A204.1 (cell line): ENCODE measurements around the gene PLS3.
"Not testable (repeated sequence)": the region's sequence is repeated elsewhere in the genome, so short reads cannot be mapped to it uniquely, and the experiment has no call there.

ENCODE experiments used
- FAIRE-seq: peaks from 2 replicates; lab custom pipeline; 2012; peaks lifted over from hg19 to GRCh38; lab: Jason Lieb, UNC

Gene PLS3, protein sequence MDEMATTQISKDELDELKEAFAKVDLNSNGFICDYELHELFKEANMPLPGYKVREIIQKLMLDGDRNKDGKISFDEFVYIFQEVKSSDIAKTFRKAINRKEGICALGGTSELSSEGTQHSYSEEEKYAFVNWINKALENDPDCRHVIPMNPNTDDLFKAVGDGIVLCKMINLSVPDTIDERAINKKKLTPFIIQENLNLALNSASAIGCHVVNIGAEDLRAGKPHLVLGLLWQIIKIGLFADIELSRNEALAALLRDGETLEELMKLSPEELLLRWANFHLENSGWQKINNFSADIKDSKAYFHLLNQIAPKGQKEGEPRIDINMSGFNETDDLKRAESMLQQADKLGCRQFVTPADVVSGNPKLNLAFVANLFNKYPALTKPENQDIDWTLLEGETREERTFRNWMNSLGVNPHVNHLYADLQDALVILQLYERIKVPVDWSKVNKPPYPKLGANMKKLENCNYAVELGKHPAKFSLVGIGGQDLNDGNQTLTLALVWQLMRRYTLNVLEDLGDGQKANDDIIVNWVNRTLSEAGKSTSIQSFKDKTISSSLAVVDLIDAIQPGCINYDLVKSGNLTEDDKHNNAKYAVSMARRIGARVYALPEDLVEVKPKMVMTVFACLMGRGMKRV

DNA sequence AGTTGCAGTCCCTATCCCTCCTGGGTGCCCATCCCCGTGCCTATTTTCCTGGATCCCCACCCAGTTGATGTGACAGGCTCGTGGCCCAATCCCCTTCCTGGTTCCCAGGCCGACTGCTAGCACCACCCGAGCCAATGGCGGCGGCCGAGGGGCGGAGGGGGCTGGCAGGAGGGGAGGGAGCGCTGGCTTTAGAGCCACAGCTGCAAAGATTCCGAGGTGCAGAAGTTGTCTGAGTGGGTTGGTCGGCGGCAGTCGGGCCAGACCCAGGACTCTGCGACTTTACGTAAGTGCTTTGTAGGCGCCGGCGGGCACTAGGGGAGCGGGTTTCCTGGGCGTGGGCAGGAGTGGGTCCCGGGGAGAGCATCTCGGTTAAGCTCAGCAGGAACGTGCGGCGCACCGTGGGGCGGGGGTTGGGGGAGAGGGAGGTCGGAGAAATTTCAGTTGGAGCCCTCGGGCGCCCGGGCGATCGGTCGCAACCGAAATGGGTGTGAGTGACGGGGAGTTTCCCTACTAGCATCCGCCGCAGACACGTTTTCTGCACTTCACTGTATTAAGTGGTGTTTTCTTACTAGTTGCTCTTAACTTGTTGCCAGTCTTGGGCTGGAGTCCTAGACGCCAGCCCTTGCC is at the start of gene PLS3:
PLS3 (plus strand) TSS at position 197 of the 627 bp plus-strand sequence. CDS start 49,077 bp downstream, outside the sequence.
- no peak for FAIRE-seq

DNA sequence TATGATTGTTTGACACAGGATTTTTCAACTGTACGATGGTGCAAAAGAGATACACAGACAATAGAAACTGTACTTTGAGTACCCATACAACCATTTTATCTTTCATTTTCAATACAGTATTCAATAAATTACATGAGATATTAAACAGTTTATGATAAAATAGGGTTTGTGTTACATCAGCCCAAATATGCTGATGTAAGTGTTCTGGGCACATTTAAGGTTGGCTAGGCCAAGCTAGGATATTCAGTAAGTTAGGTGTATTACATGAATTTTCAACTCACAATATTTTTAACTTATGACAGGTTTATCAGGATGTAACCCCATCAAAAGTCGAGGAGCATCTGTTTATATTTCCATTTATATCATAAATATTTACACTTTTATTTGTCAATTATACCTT is 42.9 kb upstream of the PLS3 start:
- no peak for FAIRE-seq

DNA sequence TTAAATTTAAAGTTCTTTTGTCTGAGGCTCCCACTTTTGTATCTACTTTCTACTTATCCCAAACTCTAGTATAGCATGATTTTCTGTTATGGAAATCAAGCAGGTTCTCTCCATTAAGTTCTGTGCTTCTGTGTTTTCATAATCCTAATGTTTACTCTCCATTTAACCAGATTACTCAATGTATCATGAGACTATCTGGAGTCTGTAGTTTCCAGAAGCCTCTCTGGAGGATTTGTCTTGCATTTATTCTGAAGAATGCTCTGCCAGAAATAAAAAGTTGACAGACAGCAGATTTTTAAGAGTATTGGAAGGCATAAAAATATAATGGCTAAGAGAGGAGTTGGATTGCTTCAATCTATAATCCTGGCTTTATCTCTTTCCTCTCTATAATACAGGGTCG is 39.2 kb upstream of the PLS3 start:
- FAIRE-seq, result no peak

DNA sequence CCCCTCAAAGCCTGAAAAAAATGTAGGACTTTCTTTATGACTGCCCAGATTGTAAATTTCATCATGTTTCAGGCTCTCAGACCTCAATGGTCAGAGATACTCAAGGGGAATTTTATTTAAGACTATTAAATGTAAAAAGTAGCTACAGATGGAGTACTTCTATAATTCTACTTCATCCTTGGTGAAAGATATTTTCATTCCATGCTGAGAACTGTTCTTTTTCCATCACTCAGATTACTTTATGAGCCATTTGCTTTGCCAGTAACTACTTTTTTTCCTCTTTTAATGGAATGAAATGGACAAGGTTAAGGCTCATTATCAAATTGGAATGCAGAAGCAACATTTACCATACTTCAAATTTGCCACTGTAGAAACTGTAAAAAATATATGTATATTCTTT is 38.0 kb upstream of the PLS3 start:
- FAIRE-seq, result no peak

DNA sequence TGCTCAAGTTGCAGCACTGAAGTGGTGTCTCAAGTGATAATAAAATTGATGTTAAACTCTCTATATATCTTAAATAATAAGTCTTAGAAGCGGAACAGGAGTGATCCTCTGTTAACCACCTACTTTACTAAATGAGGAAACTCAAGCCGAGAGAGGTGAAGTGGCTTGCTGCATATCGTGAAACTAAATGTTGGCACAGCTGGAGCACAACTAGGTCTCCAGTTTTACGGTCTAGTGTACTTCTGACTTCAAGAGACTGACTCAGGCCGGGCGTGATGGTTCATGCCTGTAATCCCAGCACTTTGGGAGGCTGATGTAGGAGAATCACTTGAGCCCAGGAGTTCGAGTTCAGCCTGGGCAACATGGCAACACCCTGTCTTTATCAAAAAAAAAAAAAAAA is 35.5 kb upstream of the PLS3 start:
- FAIRE-seq, result no peak

DNA sequence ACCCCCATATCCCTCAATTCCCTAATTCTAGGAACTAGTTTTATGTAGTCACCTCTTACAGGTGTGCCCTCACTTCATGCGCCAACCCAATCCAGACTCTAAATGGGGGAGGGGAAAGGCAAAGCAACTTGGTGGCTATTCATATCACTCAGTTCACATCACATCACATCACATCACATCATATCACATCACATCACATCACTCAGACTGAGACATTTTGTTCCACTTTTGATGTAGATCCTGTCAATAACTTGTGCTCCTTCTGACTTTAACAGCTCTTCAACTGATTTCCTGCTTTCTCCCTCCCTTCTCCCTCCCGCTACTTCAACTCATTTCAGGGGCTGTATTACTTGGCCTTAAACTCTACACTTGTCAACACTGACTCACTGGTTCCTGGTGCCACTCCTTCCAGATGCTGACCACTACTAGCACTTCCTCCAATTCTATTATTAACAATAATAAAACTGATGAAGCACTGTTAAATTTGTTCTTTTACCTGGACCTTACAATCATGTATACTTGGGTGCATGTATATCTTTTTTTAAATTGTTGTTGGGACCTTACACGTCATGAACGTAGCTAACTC is 29.1 kb upstream of the PLS3 start:
- no peak for FAIRE-seq

DNA sequence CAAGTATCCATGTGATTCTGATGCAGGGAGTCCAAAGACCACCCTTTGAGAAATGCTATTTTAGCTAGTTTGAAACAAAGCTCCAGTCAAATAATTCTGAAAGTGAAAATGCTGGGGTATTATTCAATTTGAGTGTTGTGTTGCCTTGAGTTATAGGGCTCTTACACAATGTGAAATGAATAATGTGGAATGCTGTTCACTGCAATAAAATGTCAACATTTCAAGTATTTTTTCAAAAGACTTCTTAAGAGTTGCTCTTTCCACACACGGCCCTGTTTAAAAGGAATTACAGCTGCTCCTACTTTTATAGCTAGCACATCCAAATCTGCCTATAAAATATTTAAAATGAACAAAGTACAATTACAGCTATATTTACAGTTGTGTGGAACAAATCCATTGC is 27.5 kb upstream of the PLS3 start:
- no peak for FAIRE-seq

DNA sequence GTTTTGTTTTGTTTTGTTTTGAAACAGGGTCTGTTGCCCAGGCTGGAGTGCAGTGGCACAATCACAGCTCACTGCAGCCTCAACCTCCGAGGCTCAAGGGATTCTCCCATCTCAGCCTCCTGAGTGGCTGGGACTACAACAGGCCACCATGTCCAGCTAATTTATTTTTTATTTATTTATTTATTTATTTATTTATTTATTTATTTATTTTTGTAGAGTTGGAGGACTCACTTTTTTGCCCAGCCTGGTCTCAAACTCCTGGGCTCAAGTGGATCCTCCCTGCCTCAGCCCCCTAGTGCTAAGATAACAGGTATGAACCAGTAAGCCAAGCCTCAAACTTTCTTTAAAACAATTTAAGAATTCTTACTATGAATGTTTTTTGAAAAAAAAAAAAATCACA is 26.6 kb upstream of the PLS3 start:
- no peak for FAIRE-seq

DNA sequence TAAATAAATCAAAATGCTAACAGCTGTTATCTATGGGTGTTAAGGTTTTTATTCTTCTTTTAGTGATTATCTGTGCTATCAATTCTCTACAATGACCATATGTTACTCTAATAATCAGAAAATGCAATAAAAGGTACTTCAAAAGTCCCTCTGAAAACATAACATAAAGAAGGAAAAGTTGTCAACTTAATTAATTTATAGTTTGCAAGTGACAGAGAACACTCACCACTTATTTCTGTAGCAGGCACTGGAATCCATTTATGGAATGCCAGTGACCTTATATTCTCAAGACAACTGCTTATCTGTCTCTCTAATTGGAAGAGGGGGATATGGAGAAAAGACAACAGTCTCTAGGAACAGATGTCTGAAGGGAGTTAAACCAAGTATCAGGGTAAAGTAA is 25.6 kb upstream of the PLS3 start:
- FAIRE-seq, result no peak

DNA sequence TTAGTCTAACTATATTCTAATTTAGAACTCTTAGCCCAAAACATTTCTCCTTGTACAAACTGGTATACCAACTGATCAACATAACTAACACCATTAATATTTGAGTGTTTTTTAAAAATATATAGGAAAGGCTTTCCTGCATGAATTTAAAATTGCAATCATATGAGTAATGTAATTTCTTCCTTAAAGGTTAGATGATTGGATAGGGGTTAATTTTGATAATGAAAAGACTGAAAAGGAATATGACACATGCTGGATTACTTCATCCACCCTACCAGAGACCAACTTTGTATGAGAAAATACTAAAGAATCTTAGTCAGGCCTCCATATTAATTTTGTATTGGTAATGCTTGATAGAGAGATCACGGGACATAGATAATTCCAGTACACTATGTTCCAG is 25.1 kb upstream of the PLS3 start:
- no peak for FAIRE-seq

DNA sequence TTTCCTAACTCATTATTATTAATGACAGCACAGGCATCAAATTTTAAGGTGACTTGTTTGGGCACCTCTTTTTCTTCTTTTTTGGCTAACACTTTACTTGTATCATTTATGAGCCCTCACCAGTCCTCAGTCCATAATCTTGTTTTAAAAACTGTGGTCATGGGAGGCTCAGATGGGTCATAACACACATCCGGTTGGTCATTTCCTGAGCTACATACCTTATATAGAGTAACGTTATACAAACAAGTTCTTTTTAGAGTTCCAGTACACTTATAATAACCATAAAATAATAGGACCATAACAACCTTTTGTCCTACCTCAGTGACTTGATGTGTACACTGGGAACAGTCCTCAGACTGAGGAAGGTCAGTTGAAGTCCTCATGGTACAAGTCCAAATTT is 21.1 kb upstream of the PLS3 start:
- FAIRE-seq, result no peak

DNA sequence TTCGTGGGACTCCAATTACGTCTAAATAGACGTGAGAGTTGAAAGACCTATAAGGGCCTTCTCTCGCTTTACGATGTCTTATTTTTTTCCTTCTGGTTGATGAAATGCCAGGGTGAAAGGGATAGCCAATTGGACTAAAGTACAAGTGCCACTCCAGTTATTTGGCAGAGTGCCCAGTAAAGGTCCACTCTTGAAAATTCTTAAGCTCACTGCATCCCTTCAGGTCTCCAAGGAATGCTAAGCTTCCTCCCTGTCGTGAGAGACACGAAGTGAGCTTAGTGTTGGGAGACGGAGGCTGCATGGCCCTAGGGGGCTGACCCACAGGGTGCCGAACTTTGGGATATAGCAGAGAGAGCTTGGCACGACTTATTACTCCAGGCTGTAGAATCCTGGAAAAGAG is 19.9 kb upstream of the PLS3 start:
- not testable (repeated sequence) for FAIRE-seq

DNA sequence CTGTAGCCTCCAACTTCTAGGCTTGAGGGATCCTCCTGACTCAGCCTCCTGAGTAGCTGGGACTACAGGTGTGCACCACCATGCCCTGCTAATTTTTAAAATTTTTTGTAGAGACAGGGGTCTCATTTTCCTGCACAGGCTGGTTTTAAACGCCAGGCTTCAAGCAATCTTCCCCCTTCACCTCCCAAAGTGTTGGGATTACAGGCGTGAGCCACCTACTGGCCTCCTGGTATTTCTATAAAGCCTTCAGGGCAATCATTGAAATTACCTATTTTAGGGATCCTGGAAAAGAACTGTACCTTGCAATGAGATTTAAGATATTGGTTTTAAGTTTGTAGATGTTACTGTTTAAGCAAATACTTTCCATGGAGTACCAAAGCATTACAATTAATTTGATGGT is 13.5 kb upstream of the PLS3 start:
- no peak for FAIRE-seq

DNA sequence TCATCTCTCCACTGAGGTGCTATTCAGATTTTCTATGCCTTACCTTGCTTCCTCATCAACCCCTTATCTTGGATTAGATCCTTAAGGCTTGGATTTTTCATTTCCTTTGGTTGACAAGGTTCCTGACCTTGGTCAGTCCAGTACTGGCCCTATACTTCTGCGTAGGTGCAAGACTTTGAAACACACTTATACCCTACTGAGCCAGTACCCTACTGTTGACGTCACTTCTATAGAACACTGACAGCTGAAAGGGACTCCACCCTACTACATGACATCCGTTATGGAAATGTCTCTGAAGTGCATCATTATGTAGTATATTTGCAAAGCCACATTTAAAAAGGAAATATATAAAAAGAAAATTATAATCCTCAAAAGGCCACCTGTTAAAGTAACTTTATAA is 12.0 kb upstream of the PLS3 start:
- no peak for FAIRE-seq

DNA sequence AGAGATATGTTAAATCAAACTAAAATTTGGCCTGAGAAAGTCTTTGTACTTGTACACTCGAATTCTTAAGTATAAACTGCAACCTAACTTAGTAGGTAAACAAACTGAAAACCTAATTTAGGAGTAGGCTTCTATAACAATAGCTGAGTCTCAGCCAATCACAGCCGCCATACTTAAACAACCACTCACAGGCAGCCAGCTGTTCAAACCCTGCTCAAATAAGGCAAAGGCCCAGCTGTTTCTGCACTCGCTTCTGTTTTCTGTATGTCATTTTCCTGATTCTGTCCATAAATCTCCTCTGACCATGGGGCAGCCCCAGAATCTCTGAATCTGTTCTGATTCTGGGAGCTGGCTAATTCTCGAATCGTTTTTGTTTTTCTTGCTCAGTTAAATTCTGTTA is 7.8 kb upstream of the PLS3 start:
- no peak for FAIRE-seq

DNA sequence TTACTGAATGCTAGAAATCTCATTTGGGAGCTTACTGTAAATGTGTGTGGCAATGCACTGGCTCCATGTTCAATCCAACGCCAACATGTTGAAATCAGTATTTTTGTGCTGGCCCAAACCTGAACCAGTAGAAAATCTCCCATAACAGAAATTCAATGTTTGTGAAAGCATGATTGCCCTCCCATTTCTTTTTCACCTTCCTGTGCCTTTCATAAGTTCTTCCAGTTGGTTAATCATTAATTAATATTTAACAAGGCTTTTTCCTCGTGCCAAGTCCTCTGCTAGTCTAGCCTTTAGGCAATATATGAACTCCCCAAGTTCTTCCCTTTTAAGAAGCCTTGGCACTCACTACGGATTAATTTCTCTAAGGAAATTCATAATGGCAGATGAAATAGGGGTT is 1.3 kb upstream of the PLS3 start:
- no peak for FAIRE-seq

DNA sequence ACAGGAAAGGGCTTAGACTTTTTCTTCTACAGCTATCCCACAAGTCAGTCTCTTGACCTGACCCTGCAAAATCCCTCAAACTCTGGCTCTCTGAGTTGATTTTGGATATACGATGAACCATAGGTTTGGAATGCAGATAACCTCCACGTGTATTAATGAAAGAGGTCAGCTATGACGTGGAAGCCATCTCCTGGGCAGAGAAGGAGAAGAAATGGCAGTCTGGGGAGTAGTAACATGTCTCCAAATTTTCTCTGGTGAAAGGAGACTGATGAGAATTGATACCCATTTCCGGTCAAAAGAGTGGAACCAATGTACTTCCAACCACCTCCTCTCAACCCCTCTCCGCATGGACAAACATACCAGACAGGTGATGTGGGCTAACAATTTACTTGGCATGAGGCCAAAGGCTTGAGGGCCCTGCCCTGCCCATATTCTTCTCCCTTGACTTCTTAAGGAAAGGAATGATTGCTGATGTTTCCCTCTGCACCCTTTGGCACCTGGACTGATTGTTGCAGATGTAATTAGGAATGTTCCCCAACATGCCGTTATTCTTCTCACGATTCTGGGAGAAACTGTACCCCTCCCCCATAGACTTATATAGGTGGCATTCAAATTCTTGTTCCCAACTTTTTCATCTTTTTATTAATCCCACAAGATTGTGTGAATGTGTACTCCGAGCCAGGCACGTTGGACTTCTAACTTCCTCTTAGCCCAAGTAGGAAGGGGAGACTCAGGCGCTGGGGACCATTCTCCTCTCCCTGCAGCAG is 580 bp upstream of the PLS3 start:
- no peak for FAIRE-seq

DNA sequence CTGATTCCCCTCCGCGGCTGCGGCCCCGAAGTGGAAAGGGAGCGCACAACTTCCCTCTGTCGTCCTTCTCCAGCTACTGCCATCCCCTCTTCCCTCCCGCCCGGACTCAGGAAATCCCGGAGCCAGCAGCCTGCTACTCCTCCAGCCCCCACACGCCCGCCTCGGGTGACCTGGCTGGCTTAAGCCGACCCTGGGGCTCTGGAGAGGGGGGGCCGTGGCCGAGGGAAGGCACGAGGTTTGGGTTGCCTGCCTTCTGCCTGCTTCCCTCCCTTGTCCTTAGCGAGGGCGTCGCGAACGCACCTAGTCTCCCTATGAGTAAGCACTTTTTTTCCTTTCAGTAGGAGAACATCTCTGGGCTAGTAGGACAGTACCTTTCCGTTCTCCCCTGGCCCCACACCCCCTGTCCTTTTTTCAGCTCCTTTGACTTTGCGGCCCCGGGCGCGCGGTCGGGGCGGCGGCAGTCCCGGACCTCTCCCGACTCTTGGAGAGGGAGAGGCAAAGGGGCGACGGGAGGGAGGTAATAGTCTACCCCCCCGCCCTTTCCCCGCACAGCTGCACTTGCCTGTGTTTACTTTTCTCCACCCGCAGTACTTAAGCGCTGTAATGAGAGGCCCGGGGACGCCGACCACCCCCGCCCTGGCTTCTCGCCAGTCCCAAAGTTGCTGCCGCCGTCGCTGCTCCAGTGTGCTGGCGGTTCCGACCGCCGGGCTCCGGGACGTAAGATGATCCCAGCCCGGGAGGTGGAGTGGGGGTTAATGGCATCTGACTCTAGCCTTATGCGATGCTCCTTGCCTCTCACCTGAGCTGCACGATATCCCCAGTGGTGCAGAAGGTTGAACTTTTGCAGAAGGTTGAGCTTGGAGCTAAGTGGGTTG is 868 bp downstream of the PLS3 start:
- FAIRE-seq, result no peak

DNA sequence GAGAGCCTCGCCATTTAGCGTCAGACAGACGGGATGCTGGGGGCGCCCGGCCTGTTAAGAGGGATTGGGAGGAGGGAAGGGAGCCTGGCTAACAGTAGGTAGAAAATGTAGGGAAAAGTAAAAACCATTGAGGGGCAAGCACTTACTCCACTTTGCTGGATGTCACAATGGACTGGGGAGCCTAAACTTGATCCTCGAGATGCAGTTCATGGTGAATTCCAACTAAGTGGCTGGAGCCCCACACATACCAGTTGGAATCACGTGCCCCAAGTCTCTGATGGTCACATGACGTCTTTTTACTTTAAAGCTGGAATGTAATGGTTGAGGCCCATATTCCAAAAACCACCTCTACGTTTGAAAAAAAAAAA is 1.5 kb downstream of the PLS3 start:
- no peak for FAIRE-seq

DNA sequence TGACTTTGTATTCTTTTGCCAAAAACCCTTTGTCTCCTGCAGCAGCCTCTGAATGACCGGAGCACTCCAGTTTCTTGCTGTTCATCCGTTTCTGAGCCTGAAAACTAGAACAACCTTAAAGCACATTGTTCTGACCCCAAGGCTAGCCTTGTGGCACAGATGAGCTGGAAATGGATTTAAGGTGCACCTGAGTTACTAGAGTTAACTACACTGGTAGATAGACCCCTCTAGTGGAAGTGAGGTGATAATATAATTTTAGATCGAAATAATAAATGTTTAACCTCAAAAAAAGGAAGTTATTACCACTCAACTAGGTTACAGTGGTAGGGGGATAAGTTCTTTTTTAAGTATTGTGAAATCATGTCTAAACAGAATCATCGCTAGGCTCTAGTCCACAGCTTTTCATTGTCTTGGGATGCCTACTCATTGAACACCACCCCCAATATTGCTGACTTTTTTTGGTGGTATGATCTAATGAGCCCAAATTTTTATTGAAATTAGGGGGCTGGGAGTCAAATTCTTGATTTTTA is 2.7 kb downstream of the PLS3 start:
- FAIRE-seq, result no peak

DNA sequence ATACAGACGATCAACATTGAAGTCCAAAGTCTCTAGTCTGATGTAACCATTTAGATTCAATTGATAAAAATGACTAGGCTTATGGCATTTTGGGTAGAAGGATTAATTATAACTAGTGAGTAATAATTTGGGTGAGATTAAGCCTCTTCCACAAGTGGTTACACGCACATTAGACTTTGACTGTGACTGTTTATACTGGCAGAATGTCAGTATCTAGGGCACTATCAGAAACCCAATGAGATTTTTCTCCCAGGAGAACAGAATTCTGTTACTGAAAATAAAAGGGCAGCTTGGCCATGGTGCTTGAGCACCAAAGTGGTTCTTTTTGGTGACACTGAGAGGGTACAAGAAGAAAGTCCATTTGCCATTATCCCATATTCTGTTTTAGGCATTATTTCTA is 3.3 kb downstream of the PLS3 start:
- no peak for FAIRE-seq
